Pancreas (tissue), 10 donors: ENCODE data around the gene REV3L. TPM values are rescaled to one million over a fixed set of nuclear protein-coding genes. Genes with fewer than 3 reads are reported as not detected.

Source experiments
- ATAC-seq, 4 donors: fragments of 200-7000 bp; cut with Tn5 transposase; one replicate each; pipeline versions ENCODE4 v1.8.0 to v1.9.1; 2020; ENCODE audit warnings: mild to moderate bottlenecking in 4 of 4, moderate library complexity in 4 of 4
- DNase-seq, 6 donors: peaks; one replicate each; pipeline ENCODE4 v3.0.0-alpha.2; 2020
- FAIRE-seq: peaks from 2 replicates; lab custom pipeline; 2012; peaks lifted over from hg19 to GRCh38; lab: Jason Lieb, UNC
- H3K27ac ChIP-seq, 4 donors: fragments of 200-600 bp; sonication (generic); 1 replicate in 3 of 4; 2 replicates in 1 of 4; pipeline versions ENCODE4 v1.5.0 to v1.8.0; 2020
- H3K27me3 ChIP-seq, 4 donors: fragments of 200-600 bp; one replicate each; pipeline ENCODE4 v1.8.0; 2021
- H3K36me3 ChIP-seq, 3 donors: fragments of 200-600 bp; sonication (generic) in 1 of 3; one replicate each; pipeline versions ENCODE4 v1.5.0 to v1.8.0; 2020 to 2021
- H3K4me1 ChIP-seq, 3 donors: fragments of 200-600 bp; one replicate each; pipeline ENCODE4 v1.8.0; 2021
- H3K4me3 ChIP-seq, 4 donors: fragments of 200-600 bp; sonication (generic) in 2 of 4; one replicate each; pipeline versions ENCODE4 v1.5.0 to v1.8.0; 2020 to 2021
- H3K9me3 ChIP-seq, 4 donors: fragments of 200-600 bp; one replicate each; pipeline ENCODE4 v1.8.0; 2021
- WGBS, 2 donors: extraction: QIAGEN DNeasy Blood & Tissue Kit; methylation state at CpG; one replicate each; pipeline ENCODE4 v1.1.7; 2013; 5-methylcytosine and 5-hydroxymethylcytosine counted together
- intact Hi-C, 3 donors: fragments of 100-400 bp; cut with DNase I; formaldehyde crosslinking; loops; one replicate each; pipeline versions ENCODE4 v1.11.1 to v1.14.2; 2022
- polyA plus RNA-seq, 2 donors: library from polyadenylated mRNA; stranded (reverse); fragments of 200-250 nt; gene quantifications; one replicate each; pipeline ENCODE4 v1.2.3, GENCODE V29; 2013
- total RNA-seq, 6 donors: library from RNA; stranded (reverse); fragmentation: NEBNext Ultra II Directional in 4 of 6; extraction: Animal tissue kit (Norgen Biotek cat#: 25700) in 4 of 6; gene quantifications; one replicate each; pipeline versions ENCODE4 v1.2.1 to v1.2.4, GENCODE V29; 2021 to 2023
- TF ChIP-seq, protein P1 (sequence below), 4 donors: fragments of 200-600 bp; sonication (generic) in 3 of 4; IDR thresholded peaks; one replicate each; pipeline versions ENCODE4 v1.5.0 to v1.8.0; 2021; ENCODE audit warnings: antibody characterized with exemption in 4 of 4
- donor health status: healthy with polysubstance abuse.
- donor health status: DM: no; HTN: no; CAD: no; lungs with moderate emphysema.
- donor health status: DM: no; HTN: no; CAD: no.
- donor health status: control.
- donor health status: control.
- donor health status: Bipolar disorder and iron deficiency.
- donor health status: DM: yes; HTN: yes; CAD: no.
- donor health status: DM: no; HTN: no; CAD: no.
- donor health status: DM: no; HTN: no; CAD: no.
- donor health status: DM: yes; HTN: yes; CAD: no.

Gene REV3L
- total and polyA plus RNA-seq, 8 donors: 6.9 to 22.0 (median 15.2) TPM

DNA sequence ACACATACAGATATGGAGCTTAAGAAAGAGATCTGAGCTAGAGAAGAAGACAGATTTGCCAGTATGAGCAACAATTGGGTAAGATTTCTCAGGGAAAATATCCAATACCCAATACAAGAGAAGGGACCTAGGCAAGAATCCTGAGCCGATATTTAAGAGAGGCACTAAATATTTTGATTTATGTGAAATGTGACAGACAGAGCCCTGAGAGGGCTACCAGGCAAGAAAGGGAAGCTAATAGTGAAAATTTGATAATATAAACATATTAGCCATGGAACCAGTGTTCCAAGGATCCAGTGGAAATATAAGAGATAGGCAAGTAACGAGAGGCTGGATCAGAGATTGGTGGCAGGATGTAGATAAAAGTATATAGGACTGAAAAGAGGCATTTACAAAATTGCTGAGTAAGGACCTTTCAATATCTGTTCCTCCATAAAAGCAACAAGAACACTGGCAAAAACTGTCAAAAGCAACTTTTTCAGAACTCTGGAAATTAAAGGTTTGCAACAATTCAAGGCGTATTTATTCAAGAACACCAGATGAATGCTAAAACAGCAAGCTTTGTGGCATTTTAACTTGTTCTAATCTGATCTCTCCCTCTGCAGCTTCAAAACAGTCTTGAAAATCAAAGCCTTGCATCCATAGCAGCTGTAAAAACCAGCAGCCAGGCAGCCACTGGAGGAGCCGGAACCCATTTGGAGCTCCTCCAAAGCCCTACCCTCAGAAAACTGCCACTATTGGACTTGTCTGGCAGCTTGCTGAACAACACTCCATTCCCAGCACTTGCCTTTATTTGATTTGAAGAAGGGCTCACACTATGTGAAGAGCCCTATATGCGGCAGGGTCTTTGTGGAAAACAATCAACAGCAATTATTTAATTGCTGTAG is 58.8 kb downstream of the REV3L start:
- ATAC-seq: peak; percentile 78 to 95 (median 93)
- peak overlapping the region in 1 of 4 donors; percentile 1 for H3K27ac ChIP-seq
- no peak overlapping the region for H3K4me3 ChIP-seq
- TF ChIP-seq, protein P1, sequence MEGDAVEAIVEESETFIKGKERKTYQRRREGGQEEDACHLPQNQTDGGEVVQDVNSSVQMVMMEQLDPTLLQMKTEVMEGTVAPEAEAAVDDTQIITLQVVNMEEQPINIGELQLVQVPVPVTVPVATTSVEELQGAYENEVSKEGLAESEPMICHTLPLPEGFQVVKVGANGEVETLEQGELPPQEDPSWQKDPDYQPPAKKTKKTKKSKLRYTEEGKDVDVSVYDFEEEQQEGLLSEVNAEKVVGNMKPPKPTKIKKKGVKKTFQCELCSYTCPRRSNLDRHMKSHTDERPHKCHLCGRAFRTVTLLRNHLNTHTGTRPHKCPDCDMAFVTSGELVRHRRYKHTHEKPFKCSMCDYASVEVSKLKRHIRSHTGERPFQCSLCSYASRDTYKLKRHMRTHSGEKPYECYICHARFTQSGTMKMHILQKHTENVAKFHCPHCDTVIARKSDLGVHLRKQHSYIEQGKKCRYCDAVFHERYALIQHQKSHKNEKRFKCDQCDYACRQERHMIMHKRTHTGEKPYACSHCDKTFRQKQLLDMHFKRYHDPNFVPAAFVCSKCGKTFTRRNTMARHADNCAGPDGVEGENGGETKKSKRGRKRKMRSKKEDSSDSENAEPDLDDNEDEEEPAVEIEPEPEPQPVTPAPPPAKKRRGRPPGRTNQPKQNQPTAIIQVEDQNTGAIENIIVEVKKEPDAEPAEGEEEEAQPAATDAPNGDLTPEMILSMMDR (IDR thresholded peaks at IDR 0.05): no peak
- H3K36me3 ChIP-seq: no peaks in the 10 kb centered on the region
- FAIRE-seq: no peak
- WGBS, 2 donors: 55 to 58% methylated on average over 5 of the region's 5 CpGs
- intact Hi-C loops: no loop called here
- no peaks in the 10 kb centered on the region for H3K27me3 ChIP-seq
- peak in 4 of 6 donors; percentile 49 to 64 (median 56) for DNase-seq
- H3K4me1 ChIP-seq: peaks cover 10 to 22% (median 10%) of the 10 kb centered on the region in 3 donors
- no peaks in the 10 kb centered on the region for H3K9me3 ChIP-seq

DNA sequence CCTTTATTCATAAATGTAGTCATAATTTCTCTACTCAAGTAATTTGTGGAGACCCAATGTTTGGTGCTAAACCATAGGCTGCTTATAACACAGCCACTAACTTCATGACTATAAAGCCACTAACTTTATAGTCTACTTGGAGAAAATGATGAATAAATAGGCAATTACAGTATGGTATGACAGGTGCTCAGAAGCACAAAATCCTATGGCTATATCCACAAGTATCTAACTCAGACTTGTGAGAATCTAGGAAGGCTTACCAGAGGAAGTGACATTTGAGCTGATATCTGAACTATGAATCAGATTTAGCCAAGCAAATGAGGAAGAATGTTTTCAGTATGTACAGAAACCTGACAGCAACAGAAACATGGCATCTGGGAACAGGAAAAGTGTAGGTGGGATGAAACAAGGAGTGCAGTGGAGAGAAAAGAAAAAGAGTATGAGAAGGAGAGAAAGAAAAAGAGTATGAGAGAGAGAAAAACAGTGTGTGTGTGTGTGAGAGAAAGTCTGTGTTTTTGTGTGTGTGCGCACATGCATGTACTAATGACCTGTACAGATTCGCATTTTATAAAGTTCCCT is 59.9 kb downstream of the REV3L start:
- Histone ChIP-seq H3K36me3 (no peaks in the 10 kb centered on the region), H3K4me3 (no peak overlapping the region), H3K27me3 (no peaks in the 10 kb centered on the region), H3K9me3 (no peaks in the 10 kb centered on the region), H3K27ac (no peak overlapping the region), H3K4me1 (peaks cover 10 to 24% (median 10%) of the 10 kb centered on the region in 3 donors)
- WGBS, 2 donors: 65 to 87% methylated on average over 2 of the region's 2 CpGs
- FAIRE-seq (no peak), ATAC-seq (no peak), DNase-seq (no peak)
- TF ChIP-seq, protein P1 (IDR thresholded peaks at IDR 0.05): no peak
- intact Hi-C loops: no loop called here

DNA sequence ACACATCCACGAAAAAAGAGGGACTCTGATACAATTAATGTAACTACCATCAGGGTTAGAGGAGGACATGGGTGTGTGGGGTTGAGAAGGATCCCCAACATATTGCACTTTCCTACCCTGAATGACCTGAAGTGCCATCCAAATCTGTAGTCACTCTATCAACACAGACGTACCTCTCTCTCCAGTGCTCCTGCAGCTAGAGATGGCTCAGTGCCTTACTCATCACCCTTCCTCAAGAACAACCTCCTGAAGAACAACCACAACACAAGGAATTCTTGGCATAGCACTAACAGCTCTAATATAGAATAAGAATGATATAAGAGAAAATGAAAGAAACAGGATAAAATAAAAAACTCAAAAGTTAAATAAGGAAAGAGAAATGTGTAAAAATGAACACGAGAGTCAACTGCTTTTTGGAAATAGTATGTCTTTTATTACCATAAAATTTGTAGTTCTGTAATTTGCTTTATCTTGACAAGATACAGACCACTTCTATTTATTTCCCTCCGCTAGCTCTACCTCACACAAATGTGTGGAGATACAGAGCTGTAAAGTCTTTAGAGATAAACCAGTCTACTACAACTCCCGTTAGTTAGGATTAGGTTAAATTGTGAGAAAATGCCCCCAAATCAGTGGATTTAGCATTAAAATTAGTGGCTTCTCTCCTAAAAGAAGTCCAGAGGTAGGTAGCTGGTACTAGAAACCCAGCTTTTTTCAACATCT is 63.9 kb downstream of the REV3L start:
- 88% methylated on average over 5 of the region's 5 CpGs for WGBS, 2 donors
- H3K27me3 ChIP-seq: no peaks in the 10 kb centered on the region

DNA sequence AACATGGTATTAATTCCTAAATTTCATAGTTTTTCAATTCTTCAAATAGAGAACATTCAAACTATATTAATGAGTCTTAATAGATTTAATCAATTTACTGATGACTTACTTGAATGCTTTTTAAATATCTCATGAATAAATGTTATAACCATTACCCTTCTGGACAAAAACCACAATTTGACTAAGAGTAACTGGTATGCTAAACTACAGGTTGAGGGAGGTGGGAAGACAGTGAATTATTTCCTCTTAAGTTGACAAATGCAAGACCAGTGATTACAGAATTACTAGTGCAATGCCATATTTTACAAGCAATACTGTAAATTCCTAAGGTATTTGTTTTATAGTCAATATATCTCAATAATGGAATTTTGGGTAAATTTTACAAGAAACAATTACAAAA is 65.1 kb downstream of the REV3L start:
- Histone ChIP-seq H3K4me1 (peaks cover 0 to 22% (median 9%) of the 10 kb centered on the region in 3 donors), H3K9me3 (no peaks in the 10 kb centered on the region), H3K27ac (no peak overlapping the region), H3K27me3 (no peaks in the 10 kb centered on the region), H3K4me3 (no peak overlapping the region), H3K36me3 (no peaks in the 10 kb centered on the region)
- ATAC-seq: no peak
- intact Hi-C loops: no loop called here
- TF ChIP-seq, protein P1 (IDR thresholded peaks at IDR 0.05): no peak
- no peak for DNase-seq
- no peak for FAIRE-seq

More for the DNA sequence above, 63.9 kb downstream of the REV3L start:
- DNase-seq: no peak
- Histone ChIP-seq H3K9me3 (no peaks in the 10 kb centered on the region), H3K4me3 (no peak overlapping the region), H3K27ac (no peak overlapping the region), H3K36me3 (no peaks in the 10 kb centered on the region), H3K4me1 (peaks cover 3 to 32% (median 14%) of the 10 kb centered on the region in 3 donors)
- no peak for ATAC-seq
- intact Hi-C loops: no loop called here
- no peak for FAIRE-seq
- TF ChIP-seq, protein P1 (IDR thresholded peaks at IDR 0.05): no peak
